Measurements from ENCODE around the gene DNAJC9. TPM values are rescaled to one million over a fixed set of nuclear protein-coding genes. Genes with fewer than 3 reads are reported as not detected.

DNAJC9 gene
- total and polyA plus RNA-seq, 10 donors: 12.1 to 34.8 (median 20.7) TPM

GRCh38 chr10:73239908-73240307 is 7.1 kb downstream of the DNAJC9 start:
- DNase-seq: no peak
- intact Hi-C loops (cut with DNase I; ENCODE audit: low total_unique reads): loop anchor here (10.0 kb wide), 1 partner anchor 145 kb away; the partner anchor contains the start of gene P4HA1
- H3K4me3 ChIP-seq: no peak overlapping the region
- H3K9me3 ChIP-seq: no peaks in the 10 kb centered on the region
- 89 to 98% (median 94%) methylated on average over 2 of the region's 2 CpGs for WGBS, 5 donors
- no peak overlapping the region for H3K27ac ChIP-seq
- no peak for TF ChIP-seq POLR2A (IDR thresholded peaks at IDR 0.05)
- no peak for TF ChIP-seq POLR2AphosphoS5 (IDR thresholded peaks at IDR 0.05)
- TF ChIP-seq CTCF (IDR thresholded peaks at IDR 0.05 in 8 of 11, conservative IDR thresholded peaks at IDR 0.05 in 3 of 11): no peak
- H3K4me1 ChIP-seq: peaks cover 0 to 19% (median 17%) of the 10 kb centered on the region in 6 donors
- H3K27me3 ChIP-seq (replicated peaks in 1 of 7): no peaks in the 10 kb centered on the region
- peaks cover 0 to 100% (median 62%) of the 10 kb centered on the region in 6 donors for H3K36me3 ChIP-seq

GRCh38 chr10:73238990-73239566 is 8.0 kb downstream of the DNAJC9 start:
- intact Hi-C loops (cut with DNase I; ENCODE audit: low total_unique reads): no loop called here
- peaks cover 0 to 100% (median 63%) of the 10 kb centered on the region in 6 donors for H3K36me3 ChIP-seq

GRCh38 chr10:73234695-73235094 is 12.4 kb downstream of the DNAJC9 start:
- Histone ChIP-seq H3K4me3 (no peak overlapping the region), H3K27ac (no peak overlapping the region), H3K4me1 (no peaks in the 10 kb centered on the region), H3K36me3 (peaks cover 0 to 98% (median 39%) of the 10 kb centered on the region in 6 donors), H3K27me3 (replicated peaks in 1 of 7) (no peaks in the 10 kb centered on the region), H3K9me3 (no peaks in the 10 kb centered on the region)
- intact Hi-C loops (cut with DNase I; ENCODE audit: low total_unique reads): no loop called here
- 92 to 95% (median 93%) methylated on average over 7 of the region's 7 CpGs for WGBS, 5 donors
- TF ChIP-seq POLR2A (IDR thresholded peaks at IDR 0.05) (no peak), POLR2AphosphoS5 (IDR thresholded peaks at IDR 0.05) (no peak), CTCF (IDR thresholded peaks at IDR 0.05 in 8 of 11, conservative IDR thresholded peaks at IDR 0.05 in 3 of 11) (no peak)
- DNase-seq: no peak

More at GRCh38 chr10:73238990-73239566, 8.0 kb downstream of the DNAJC9 start:
- Histone ChIP-seq H3K4me1 (peaks cover 0 to 10% (median 8%) of the 10 kb centered on the region in 6 donors), H3K27ac (no peak overlapping the region), H3K4me3 (no peak overlapping the region), H3K9me3 (no peaks in the 10 kb centered on the region), H3K27me3 (replicated peaks in 1 of 7) (no peaks in the 10 kb centered on the region)
- DNase-seq: no peak
- WGBS, 5 donors: 94 to 97% (median 94%) methylated on average over 5 of the region's 5 CpGs
- TF ChIP-seq CTCF (IDR thresholded peaks at IDR 0.05 in 8 of 11, conservative IDR thresholded peaks at IDR 0.05 in 3 of 11) (no peak), POLR2AphosphoS5 (IDR thresholded peaks at IDR 0.05) (no peak), POLR2A (IDR thresholded peaks at IDR 0.05) (no peak)

- 84 to 95% (median 88%) methylated on average over 2 of the region's 2 CpGs for WGBS, 5 donors
- no peak overlapping the region for H3K27ac ChIP-seq
- no peak for TF ChIP-seq CTCF (IDR thresholded peaks at IDR 0.05 in 8 of 11, conservative IDR thresholded peaks at IDR 0.05 in 3 of 11)
- no peak for TF ChIP-seq POLR2AphosphoS5 (IDR thresholded peaks at IDR 0.05)
- no peak for TF ChIP-seq POLR2A (IDR thresholded peaks at IDR 0.05)
- H3K9me3 ChIP-seq: no peaks in the 10 kb centered on the region
- DNase-seq: no peak
- intact Hi-C loops (cut with DNase I; ENCODE audit: low total_unique reads): no loop called here
- no peaks in the 10 kb centered on the region for H3K4me1 ChIP-seq
- no peaks in the 10 kb centered on the region for H3K27me3 ChIP-seq (replicated peaks in 1 of 7)
- H3K4me3 ChIP-seq: no peak overlapping the region
- peaks cover 0 to 96% (median 34%) of the 10 kb centered on the region in 6 donors for H3K36me3 ChIP-seq
Observed at GRCh38 chr10:73233883-73234282, 13.2 kb downstream of the DNAJC9 start.
